ENCODE measurements around the gene EPHB1.
A peak's percentile ranks its signal among the peaks of the same experiment; 100 is the strongest.

The EPHB1 gene

GRCh38 chr3:135203026-135203425 lies 408.0 kb downstream of the EPHB1 start:
- Mint-ChIP-seq H3K4me1 (no peaks in the 10 kb centered on the region), H3K9me3 (peaks cover 4 to 5% of the 10 kb centered on the region in 2 donors), H3K27me3 (no peaks in the 10 kb centered on the region), H3K27ac (no peak overlapping the region), H3K4me3 (no peak overlapping the region), H3K36me3 (peaks cover 0 to 3% of the 10 kb centered on the region in 2 donors)
- ATAC-seq (replicated peaks): no peak
- DNase-seq: no peak

- Mint-ChIP-seq H3K4me1 (no peaks in the 10 kb centered on the region), H3K27ac (no peak overlapping the region), H3K27me3 (peaks cover 8 to 9% of the 10 kb centered on the region in 2 donors), H3K9me3 (no peaks in the 10 kb centered on the region), H3K4me3 (no peak overlapping the region), H3K36me3 (no peaks in the 10 kb centered on the region)
- ATAC-seq (replicated peaks) (no peak), DNase-seq (no peak)
Observed at GRCh38 chr3:135213213-135213612, 418.2 kb downstream of the EPHB1 start.

GRCh38 chr3:135213822-135214221 lies 418.8 kb downstream of the EPHB1 start:
- H3K4me1 Mint-ChIP-seq: no peaks in the 10 kb centered on the region

GRCh38 chr3:135214400-135214799 lies 419.3 kb downstream of the EPHB1 start:
- Mint-ChIP-seq H3K36me3 (no peaks in the 10 kb centered on the region), H3K27me3 (peaks cover 8 to 9% of the 10 kb centered on the region in 2 donors), H3K9me3 (peaks cover 0 to 4% of the 10 kb centered on the region in 2 donors), H3K27ac (no peak overlapping the region), H3K4me3 (no peak overlapping the region), H3K4me1 (no peaks in the 10 kb centered on the region)
- ATAC-seq (replicated peaks): no peak
- DNase-seq: no peak

More at GRCh38 chr3:135213822-135214221, 418.8 kb downstream of the EPHB1 start:
- peaks cover 8 to 9% of the 10 kb centered on the region in 2 donors for H3K27me3 Mint-ChIP-seq
- H3K36me3 Mint-ChIP-seq: no peaks in the 10 kb centered on the region
- H3K27ac Mint-ChIP-seq: no peak overlapping the region
- no peak overlapping the region for H3K4me3 Mint-ChIP-seq
- peaks cover 0 to 1% of the 10 kb centered on the region in 2 donors for H3K9me3 Mint-ChIP-seq
- no peak for DNase-seq
- no peak for ATAC-seq (replicated peaks)

DNA sequence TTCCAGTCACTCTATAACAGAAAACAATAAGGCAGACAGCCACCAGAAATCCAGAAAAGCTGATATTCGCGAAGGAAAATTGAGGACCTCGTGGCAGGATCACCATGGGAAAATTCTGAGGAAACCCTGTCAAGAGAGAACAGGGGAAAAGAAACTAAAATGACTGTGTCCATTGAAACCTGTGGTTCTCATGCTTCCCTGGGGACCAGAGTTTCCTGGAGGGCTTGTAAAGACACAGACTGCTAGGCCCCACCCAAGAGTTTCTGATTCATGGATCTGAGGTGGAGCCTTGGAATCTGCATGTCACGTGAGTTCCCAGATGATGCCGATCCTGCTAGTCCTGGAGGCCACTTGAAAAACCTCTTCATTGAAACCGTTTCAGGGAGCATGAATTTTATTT lies 420.5 kb downstream of the EPHB1 start:
- Mint-ChIP-seq H3K4me1 (no peaks in the 10 kb centered on the region), H3K27ac (no peak overlapping the region), H3K9me3 (peaks cover 0 to 4% of the 10 kb centered on the region in 2 donors), H3K27me3 (peaks cover 8 to 9% of the 10 kb centered on the region in 2 donors), H3K36me3 (no peaks in the 10 kb centered on the region), H3K4me3 (no peak overlapping the region)
- no peak for DNase-seq
- no peak for ATAC-seq (replicated peaks)

GRCh38 chr3:135216659-135217058 lies 421.6 kb downstream of the EPHB1 start:
- no peak overlapping the region for H3K4me3 Mint-ChIP-seq
- DNase-seq (no peak), ATAC-seq (replicated peaks) (no peak)
- H3K36me3 Mint-ChIP-seq: no peaks in the 10 kb centered on the region
- no peak overlapping the region for H3K27ac Mint-ChIP-seq
- peaks cover 8 to 9% of the 10 kb centered on the region in 2 donors for H3K27me3 Mint-ChIP-seq
- peaks cover 0 to 4% of the 10 kb centered on the region in 2 donors for H3K9me3 Mint-ChIP-seq
- no peaks in the 10 kb centered on the region for H3K4me1 Mint-ChIP-seq

DNA sequence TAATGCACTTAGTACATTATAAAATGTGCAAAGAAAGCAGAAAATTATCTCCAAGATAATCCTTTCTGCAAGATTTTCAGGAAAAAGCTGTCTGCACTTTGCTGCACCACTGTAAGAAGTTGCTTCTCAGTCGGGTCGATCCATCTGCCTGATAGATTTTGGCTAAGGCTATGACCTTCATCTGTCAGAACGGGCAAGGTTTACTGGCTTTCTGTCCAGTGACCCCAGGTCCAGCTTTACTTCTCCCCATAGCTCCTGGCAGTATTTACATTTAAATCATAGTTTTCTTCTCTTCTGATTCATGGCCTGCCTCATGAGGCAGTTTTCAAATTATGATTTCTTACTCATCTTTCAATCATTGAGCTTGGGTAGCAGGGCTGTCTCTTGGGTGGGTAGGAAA lies 422.7 kb downstream of the EPHB1 start:
- H3K4me1 Mint-ChIP-seq: no peaks in the 10 kb centered on the region
- no peak overlapping the region for H3K4me3 Mint-ChIP-seq
- no peak for ATAC-seq (replicated peaks)
- peaks cover 0 to 4% of the 10 kb centered on the region in 2 donors for H3K9me3 Mint-ChIP-seq
- peaks cover 8 to 9% of the 10 kb centered on the region in 2 donors for H3K27me3 Mint-ChIP-seq
- no peaks in the 10 kb centered on the region for H3K36me3 Mint-ChIP-seq
- no peak overlapping the region for H3K27ac Mint-ChIP-seq
- DNase-seq: no peak

- no peak for DNase-seq
- no peak overlapping the region for H3K4me3 Mint-ChIP-seq
- no peaks in the 10 kb centered on the region for H3K36me3 Mint-ChIP-seq
- H3K9me3 Mint-ChIP-seq: peaks cover 0 to 4% of the 10 kb centered on the region in 2 donors
- H3K27me3 Mint-ChIP-seq: peaks cover 8 to 9% of the 10 kb centered on the region in 2 donors
- H3K4me1 Mint-ChIP-seq: no peaks in the 10 kb centered on the region
- no peak for ATAC-seq (replicated peaks)
- no peak overlapping the region for H3K27ac Mint-ChIP-seq
Observed at GRCh38 chr3:135218304-135218703, 423.2 kb downstream of the EPHB1 start.

DNA sequence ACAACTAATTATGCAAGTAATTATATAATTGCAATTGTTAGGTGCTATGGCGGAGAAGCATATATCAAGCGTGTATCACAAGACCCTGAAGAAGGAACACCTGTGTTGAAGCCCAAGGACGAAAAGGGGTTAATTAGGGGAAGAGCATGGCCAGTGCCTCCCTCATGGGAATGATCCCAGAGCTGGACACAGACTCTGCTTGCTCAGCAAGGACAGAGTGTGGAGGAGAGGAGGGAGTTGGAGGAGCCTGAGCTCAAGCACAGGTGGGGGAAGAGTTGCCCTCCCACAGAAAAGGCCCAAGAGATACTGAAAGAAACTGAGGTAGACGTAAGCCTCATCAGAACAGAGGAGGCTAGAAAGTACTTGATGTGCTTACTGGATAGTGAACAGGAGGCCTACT lies 423.7 kb downstream of the EPHB1 start:
- no peak for ATAC-seq (replicated peaks)
- Mint-ChIP-seq H3K4me3 (no peak overlapping the region), H3K27ac (no peak overlapping the region), H3K9me3 (peaks cover 0 to 4% of the 10 kb centered on the region in 2 donors), H3K36me3 (no peaks in the 10 kb centered on the region), H3K27me3 (peaks cover 6 to 8% of the 10 kb centered on the region in 2 donors), H3K4me1 (no peaks in the 10 kb centered on the region)
- DNase-seq: no peak

GRCh38 chr3:135224815-135225362 lies 429.8 kb downstream of the EPHB1 start:
- ATAC-seq (replicated peaks): no peak
- Mint-ChIP-seq H3K27ac (no peak overlapping the region), H3K4me3 (no peak overlapping the region), H3K4me1 (no peaks in the 10 kb centered on the region), H3K36me3 (no peaks in the 10 kb centered on the region), H3K9me3 (peaks cover 0 to 1% of the 10 kb centered on the region in 2 donors), H3K27me3 (no peaks in the 10 kb centered on the region)
- DNase-seq: no peak

GRCh38 chr3:135226057-135226456 lies 431.0 kb downstream of the EPHB1 start:
- DNase-seq (no peak), ATAC-seq (replicated peaks) (peak; percentile 38 to 61)
- no peaks in the 10 kb centered on the region for H3K27me3 Mint-ChIP-seq
- no peaks in the 10 kb centered on the region for H3K4me1 Mint-ChIP-seq
- H3K4me3 Mint-ChIP-seq: no peak overlapping the region
- H3K9me3 Mint-ChIP-seq: peaks cover 0 to 1% of the 10 kb centered on the region in 2 donors
- no peak overlapping the region for H3K27ac Mint-ChIP-seq
- no peaks in the 10 kb centered on the region for H3K36me3 Mint-ChIP-seq

DNA sequence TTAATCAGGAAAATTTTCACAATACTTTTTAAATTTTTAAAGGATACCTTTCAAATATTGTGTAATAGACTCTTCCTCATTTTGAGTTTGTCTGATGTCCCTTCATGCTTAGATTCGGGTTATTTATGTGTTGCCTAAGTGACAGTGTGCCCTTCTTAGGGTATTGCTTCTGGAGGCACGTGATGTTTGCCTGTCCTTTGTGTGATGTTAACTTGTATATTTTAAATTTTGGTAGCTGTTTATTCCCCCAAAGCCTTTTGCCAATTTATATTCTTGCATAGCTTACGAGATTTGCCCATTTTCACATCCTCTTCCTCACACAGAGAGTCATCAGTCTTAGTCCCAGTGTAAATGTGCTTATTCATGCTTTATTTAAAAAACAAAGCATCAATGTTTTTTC lies 433.1 kb downstream of the EPHB1 start:
- Mint-ChIP-seq H3K27ac (no peak overlapping the region), H3K4me3 (no peak overlapping the region), H3K36me3 (no peaks in the 10 kb centered on the region), H3K9me3 (peaks cover 0 to 3% of the 10 kb centered on the region in 2 donors), H3K27me3 (no peaks in the 10 kb centered on the region), H3K4me1 (no peaks in the 10 kb centered on the region)
- no peak for DNase-seq
- no peak for ATAC-seq (replicated peaks)

- Mint-ChIP-seq H3K36me3 (peaks cover 0 to 1% of the 10 kb centered on the region in 2 donors), H3K27ac (no peak overlapping the region), H3K4me3 (no peak overlapping the region), H3K9me3 (peaks cover 2 to 9% of the 10 kb centered on the region in 2 donors), H3K27me3 (no peaks in the 10 kb centered on the region), H3K4me1 (no peaks in the 10 kb centered on the region)
- ATAC-seq (replicated peaks): no peak
- DNase-seq: no peak
Observed at GRCh38 chr3:135229018-135229495, 434.0 kb downstream of the EPHB1 start.

DNA sequence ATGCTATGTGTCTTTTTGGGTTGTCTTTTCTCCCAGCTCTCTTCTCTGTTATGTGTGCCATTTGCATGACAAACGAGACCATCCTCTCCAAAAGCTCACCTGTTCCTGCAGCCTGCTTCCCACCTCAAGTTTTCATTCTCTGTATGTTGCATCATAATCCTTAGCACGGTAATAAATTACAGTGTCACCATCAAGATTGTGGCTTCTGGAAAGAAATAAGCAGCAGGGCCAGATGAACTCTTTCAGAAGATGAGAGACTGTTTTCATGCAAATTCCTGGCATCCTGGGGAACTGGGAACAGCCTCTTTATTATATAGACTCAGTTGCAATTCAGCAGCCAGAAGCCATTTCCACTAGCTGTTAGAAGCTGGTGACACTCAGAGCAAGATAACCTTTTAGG lies 436.7 kb downstream of the EPHB1 start:
- no peak overlapping the region for H3K4me3 Mint-ChIP-seq
- H3K4me1 Mint-ChIP-seq: no peaks in the 10 kb centered on the region
- H3K36me3 Mint-ChIP-seq: peaks cover 0 to 3% of the 10 kb centered on the region in 2 donors
- ATAC-seq (replicated peaks): no peak
- no peak for DNase-seq
- H3K9me3 Mint-ChIP-seq: peaks cover 6 to 9% of the 10 kb centered on the region in 2 donors
- H3K27me3 Mint-ChIP-seq: no peaks in the 10 kb centered on the region
- no peak overlapping the region for H3K27ac Mint-ChIP-seq

- Mint-ChIP-seq H3K4me1 (no peaks in the 10 kb centered on the region), H3K27ac (no peak overlapping the region), H3K4me3 (no peak overlapping the region), H3K27me3 (no peaks in the 10 kb centered on the region), H3K36me3 (peaks cover 0 to 3% of the 10 kb centered on the region in 2 donors), H3K9me3 (peaks cover 6 to 9% of the 10 kb centered on the region in 2 donors)
- ATAC-seq (replicated peaks) (no peak), DNase-seq (no peak)
Observed at GRCh38 chr3:135232226-135232625, 437.2 kb downstream of the EPHB1 start.
